Loucy (cell line): ENCODE measurements around the gene NOP58.
"Not testable (repeated sequence)": the region's sequence is repeated elsewhere in the genome, so short reads cannot be mapped to it uniquely, and the experiment has no call there.

Experiments used
- H2AFZ ChIP-seq: fragments of 200-600 bp; sonication (generic); 2 replicates; pipeline ENCODE4 v1.6.0; 2016; ENCODE audit warnings: antibody characterized with exemption, mild to moderate bottlenecking, low read length, moderate library complexity
- H3F3A ChIP-seq: fragments of 200-600 bp; 2 replicates; pipeline ENCODE4 v1.6.0; 2016; ENCODE audit warnings: antibody characterized with exemption, low read depth, mild to moderate bottlenecking
- H3K27me3 ChIP-seq: fragments of 200-600 bp; sonication (generic); 2 replicates; pipeline ENCODE4 v1.6.1; 2014; ENCODE audit warnings: low read length, mild to moderate bottlenecking; ENCODE audit not compliant: insufficient read depth, poor library complexity, severe bottlenecking
- H3K36me3 ChIP-seq: fragments of 200-600 bp; sonication (generic); 2 replicates; pipeline ENCODE4 v1.6.1; 2016; ENCODE audit warnings: low read length; ENCODE audit not compliant: insufficient read depth
- H3K4me1 ChIP-seq: fragments of 200-600 bp; sonication (generic); 2 replicates; pipeline ENCODE4 v1.5.1; 2014; ENCODE audit warnings: low read length, mild to moderate bottlenecking; ENCODE audit not compliant: insufficient read depth, poor library complexity, severe bottlenecking
- H3K4me2 ChIP-seq: fragments of 200-600 bp; sonication (generic); 2 replicates; pipeline ENCODE4 v1.6.0; 2014; ENCODE audit warnings: antibody characterized with exemption, low read length, low read depth, mild to moderate bottlenecking; ENCODE audit not compliant: poor library complexity, severe bottlenecking
- H3K4me3 ChIP-seq: fragments of 200-600 bp; sonication (generic); 2 replicates; pipeline ENCODE4 v1.5.1; 2014; ENCODE audit warnings: low read length, mild to moderate bottlenecking, mixed read lengths; ENCODE audit not compliant: poor library complexity, severe bottlenecking
- H3K79me2 ChIP-seq: fragments of 200-600 bp; sonication (generic); 2 replicates; pipeline ENCODE4 v1.6.1; 2014; ENCODE audit warnings: low read length; ENCODE audit not compliant: insufficient read depth
- H3K9ac ChIP-seq: fragments of 200-600 bp; sonication (generic); 2 replicates; pipeline ENCODE4 v1.6.0; 2014; ENCODE audit warnings: mild to moderate bottlenecking, low read depth, low read length, moderate library complexity; ENCODE audit not compliant: poor library complexity, severe bottlenecking
- H3K9me2 ChIP-seq: fragments of 200-600 bp; sonication (generic); replicated peaks from 2 replicates; pipeline ENCODE4 v1.6.1; 2016; ENCODE audit warnings: low read depth, low read length, mixed read lengths
- H3K9me3 ChIP-seq: fragments of 200-600 bp; sonication (generic); 2 replicates; pipeline ENCODE4 v1.6.1; 2014; ENCODE audit warnings: mild to moderate bottlenecking, antibody characterized with exemption, low read length, low read depth; ENCODE audit not compliant: insufficient read depth
- H4K20me1 ChIP-seq: fragments of 200-600 bp; sonication (generic); 2 replicates; pipeline ENCODE4 v1.6.0; 2014; ENCODE audit warnings: antibody characterized with exemption, low read length, mild to moderate bottlenecking; ENCODE audit not compliant: insufficient read depth, poor library complexity, severe bottlenecking
- EZH2phosphoT487 ChIP-seq: fragments of 200-600 bp; IDR thresholded peaks from 2 replicates; pipeline ENCODE4 v1.6.1; 2018; ENCODE audit warnings: antibody characterized with exemption, mild to moderate bottlenecking, moderate library complexity, borderline replicate concordance
- TF ChIP-seq, protein P1 (sequence below): fragments of 200-600 bp; sonication (generic); conservative IDR thresholded peaks from 2 replicates; pipeline ENCODE4 v1.5.1; 2014; ENCODE audit warnings: mild to moderate bottlenecking, antibody characterized with exemption, low read length

NOP58 gene

DNA sequence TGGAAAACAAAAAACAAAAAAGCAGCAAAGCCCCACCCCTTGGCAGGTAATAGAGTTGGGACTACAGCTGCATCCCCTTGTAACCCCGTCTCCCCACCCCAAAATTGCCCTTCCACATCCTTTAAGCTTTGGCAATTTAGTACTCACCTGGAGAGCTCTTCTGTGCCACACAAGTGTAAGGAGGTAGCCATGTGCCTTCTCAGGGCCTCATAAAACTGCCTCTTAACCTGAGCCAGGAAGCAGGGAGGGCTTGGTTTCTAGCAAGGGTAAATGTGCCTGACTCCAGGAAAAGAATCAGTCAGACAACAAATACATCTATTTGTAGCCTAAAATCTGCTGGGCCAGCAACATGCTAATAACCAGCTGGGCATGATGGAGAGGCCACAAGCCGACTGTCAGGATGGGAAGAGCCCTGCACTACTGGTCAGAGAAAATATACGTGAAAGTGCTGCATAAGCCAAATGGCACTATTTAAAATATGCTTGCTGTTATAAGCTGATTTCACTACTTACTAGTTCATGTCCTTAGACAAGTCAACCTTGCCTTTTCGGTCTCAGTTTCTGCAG, 46.3 kb downstream of the NOP58 start:
- Histone ChIP-seq H3K4me1 (no peaks in the 10 kb centered on the region), H4K20me1 (no peaks in the 10 kb centered on the region), H3K9me2 (no peaks in the 10 kb centered on the region), H3K9me3 (no peaks in the 10 kb centered on the region), H2AFZ (no peak overlapping the region), H3K79me2 (no peaks in the 10 kb centered on the region), H3K9ac (no peak overlapping the region), H3K36me3 (peaks cover 12% of the 10 kb centered on the region; the same call in 1 of the 2 replicates), H3K27me3 (no peaks in the 10 kb centered on the region), H3K4me3 (no peak overlapping the region), H3F3A (no peaks in the 10 kb centered on the region), H3K4me2 (no peak overlapping the region)
- TF ChIP-seq, protein P1, sequence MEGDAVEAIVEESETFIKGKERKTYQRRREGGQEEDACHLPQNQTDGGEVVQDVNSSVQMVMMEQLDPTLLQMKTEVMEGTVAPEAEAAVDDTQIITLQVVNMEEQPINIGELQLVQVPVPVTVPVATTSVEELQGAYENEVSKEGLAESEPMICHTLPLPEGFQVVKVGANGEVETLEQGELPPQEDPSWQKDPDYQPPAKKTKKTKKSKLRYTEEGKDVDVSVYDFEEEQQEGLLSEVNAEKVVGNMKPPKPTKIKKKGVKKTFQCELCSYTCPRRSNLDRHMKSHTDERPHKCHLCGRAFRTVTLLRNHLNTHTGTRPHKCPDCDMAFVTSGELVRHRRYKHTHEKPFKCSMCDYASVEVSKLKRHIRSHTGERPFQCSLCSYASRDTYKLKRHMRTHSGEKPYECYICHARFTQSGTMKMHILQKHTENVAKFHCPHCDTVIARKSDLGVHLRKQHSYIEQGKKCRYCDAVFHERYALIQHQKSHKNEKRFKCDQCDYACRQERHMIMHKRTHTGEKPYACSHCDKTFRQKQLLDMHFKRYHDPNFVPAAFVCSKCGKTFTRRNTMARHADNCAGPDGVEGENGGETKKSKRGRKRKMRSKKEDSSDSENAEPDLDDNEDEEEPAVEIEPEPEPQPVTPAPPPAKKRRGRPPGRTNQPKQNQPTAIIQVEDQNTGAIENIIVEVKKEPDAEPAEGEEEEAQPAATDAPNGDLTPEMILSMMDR = no peak
- TF ChIP-seq EZH2phosphoT487 = no peak

GRCh38 chr2:202314116-202314515, 48.6 kb downstream of the NOP58 start:
- no peaks in the 10 kb centered on the region for H3K9me2 ChIP-seq
- H3K4me2 ChIP-seq = no peak overlapping the region
- H3K4me1 ChIP-seq = no peaks in the 10 kb centered on the region
- H3K36me3 ChIP-seq = no peaks in the 10 kb centered on the region
- H3K4me3 ChIP-seq = no peak overlapping the region
- H3K27me3 ChIP-seq = no peaks in the 10 kb centered on the region
- no peaks in the 10 kb centered on the region for H3K79me2 ChIP-seq
- H4K20me1 ChIP-seq = no peaks in the 10 kb centered on the region
- no peaks in the 10 kb centered on the region for H3K9me3 ChIP-seq
- no peaks in the 10 kb centered on the region for H3F3A ChIP-seq
- no peak overlapping the region for H2AFZ ChIP-seq
- no peak for TF ChIP-seq EZH2phosphoT487
- TF ChIP-seq, protein P1 = no peak
- no peak overlapping the region for H3K9ac ChIP-seq

DNA sequence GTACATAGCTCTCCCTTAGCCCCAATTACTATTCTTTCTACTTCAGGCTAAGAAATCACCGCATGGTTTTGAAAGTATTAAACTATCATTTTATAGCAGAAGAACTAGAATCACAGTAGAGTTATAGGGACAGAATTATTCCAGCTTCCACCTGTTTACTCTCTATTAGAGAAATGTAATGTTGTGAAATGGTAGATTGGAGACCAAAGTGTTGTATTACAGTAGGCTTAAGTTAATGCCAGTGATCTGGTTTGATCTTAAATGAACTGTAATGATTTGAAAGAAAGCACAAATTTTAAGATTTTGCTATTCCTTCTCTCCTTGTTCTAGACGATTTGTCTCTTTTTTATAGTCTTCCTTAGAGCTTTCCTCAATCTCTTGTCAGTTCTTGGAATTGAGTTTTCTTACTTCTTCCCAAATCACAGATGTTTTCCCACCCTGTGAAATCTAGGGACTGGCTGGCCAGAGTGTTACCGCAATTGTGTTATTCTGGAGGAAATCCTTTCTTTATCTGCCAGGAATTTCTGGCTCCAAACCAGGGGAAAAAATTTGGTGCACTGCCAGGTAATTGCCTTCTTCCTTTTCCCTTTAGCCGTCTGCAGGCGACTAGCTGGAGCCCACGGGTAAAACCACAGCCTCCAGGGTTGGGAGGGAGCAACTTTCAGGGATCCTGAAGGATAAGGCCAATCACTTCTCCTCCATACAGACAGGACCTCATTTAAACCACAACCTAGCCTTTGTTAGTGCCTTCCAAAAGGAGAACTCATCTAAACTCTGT, 51.7 kb downstream of the NOP58 start:
- no peaks in the 10 kb centered on the region for H3K27me3 ChIP-seq
- H3K9me2 ChIP-seq = no peaks in the 10 kb centered on the region
- no peaks in the 10 kb centered on the region for H3K4me1 ChIP-seq
- no peaks in the 10 kb centered on the region for H4K20me1 ChIP-seq
- no peaks in the 10 kb centered on the region for H3F3A ChIP-seq
- H3K4me2 ChIP-seq = no peak overlapping the region
- no peaks in the 10 kb centered on the region for H3K79me2 ChIP-seq
- H3K36me3 ChIP-seq = no peaks in the 10 kb centered on the region
- no peak overlapping the region for H2AFZ ChIP-seq
- H3K9me3 ChIP-seq = no peaks in the 10 kb centered on the region
- no peak overlapping the region for H3K9ac ChIP-seq
- H3K4me3 ChIP-seq = no peak overlapping the region
- TF ChIP-seq EZH2phosphoT487 = no peak
- TF ChIP-seq, protein P1 = no peak

DNA sequence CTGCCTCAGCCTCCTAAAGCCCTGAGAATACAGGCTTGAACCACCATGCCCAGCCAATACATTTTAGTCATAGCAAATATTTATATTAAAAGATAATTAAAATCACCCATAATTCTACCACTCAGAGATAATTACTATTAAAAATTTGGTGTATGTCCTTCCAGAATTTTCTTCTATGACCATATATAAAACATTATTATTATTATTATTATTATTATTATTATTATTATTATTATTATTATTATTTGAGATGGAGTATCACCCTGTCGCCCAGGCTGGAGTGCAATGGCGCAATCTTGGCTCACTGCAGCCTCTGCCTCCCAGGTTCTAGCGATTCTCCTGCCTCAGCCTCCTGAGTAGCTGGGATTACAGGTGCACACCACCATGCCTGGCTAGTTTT, 54.8 kb downstream of the NOP58 start:
- not testable (repeated sequence) for H3K9me3 ChIP-seq, H3F3A ChIP-seq, H3K27me3 ChIP-seq, H3K9me2 ChIP-seq, H3K79me2 ChIP-seq, H2AFZ ChIP-seq, H3K9ac ChIP-seq, H3K4me3 ChIP-seq, H3K4me1 ChIP-seq, H4K20me1 ChIP-seq, H3K36me3 ChIP-seq, H3K4me2 ChIP-seq
